H9 (cell line): ENCODE results near the gene SMCHD1. TPM values are rescaled to one million over a fixed set of nuclear protein-coding genes. Genes with fewer than 3 reads are reported as not detected.

ENCODE experiments used
- DNase-seq: peaks from one replicate; pipeline ENCODE4 v3.0.0-alpha.2; 2017
- H2AFZ ChIP-seq: one replicate; pipeline ENCODE4 v1.6.1; 2013; ENCODE audit warnings: mild to moderate bottlenecking, low read length, control low read depth, moderate library complexity
- H2AK5ac ChIP-seq: 2 replicates; pipeline ENCODE4 v1.6.1; 2013; ENCODE audit warnings: low read length, control low read depth, mixed read lengths; ENCODE audit not compliant: insufficient read length
- H2BK120ac ChIP-seq: one replicate; pipeline ENCODE4 v1.6.1; 2013; ENCODE audit warnings: low read depth, mild to moderate bottlenecking, low read length, control low read depth, inconsistent platforms; ENCODE audit not compliant: poor library complexity, severe bottlenecking
- H2BK12ac ChIP-seq: 2 replicates; pipeline ENCODE4 v1.6.1; 2013; ENCODE audit warnings: low read length, control low read depth, mixed read lengths, low read depth; ENCODE audit not compliant: insufficient read length
- H2BK15ac ChIP-seq: 2 replicates; pipeline ENCODE4 v1.6.1; 2013; ENCODE audit warnings: low read depth, low read length, control low read depth
- H2BK20ac ChIP-seq: one replicate; pipeline ENCODE4 v1.6.1; 2013; ENCODE audit warnings: low read depth, mild to moderate bottlenecking, low read length, control low read depth, inconsistent platforms; ENCODE audit not compliant: poor library complexity, severe bottlenecking
- H2BK5ac ChIP-seq: 2 replicates; pipeline ENCODE4 v1.6.1; 2013; ENCODE audit warnings: low read length, control low read depth, mixed read lengths; ENCODE audit not compliant: insufficient read length
- H3K14ac ChIP-seq: 2 replicates; pipeline ENCODE4 v1.6.1; 2013; ENCODE audit warnings: low read length, control low read depth; ENCODE audit not compliant: insufficient read depth
- H3K18ac ChIP-seq: 2 replicates; pipeline ENCODE4 v1.6.1; 2013; ENCODE audit warnings: low read depth, mild to moderate bottlenecking, mixed read lengths, low read length, control low read depth; ENCODE audit not compliant: insufficient read length
- H3K23ac ChIP-seq: 2 replicates; pipeline ENCODE4 v1.6.1; 2013; ENCODE audit warnings: low read length, control low read depth, mixed read lengths, low read depth; ENCODE audit not compliant: insufficient read length
- H3K23me2 ChIP-seq: 2 replicates; pipeline ENCODE4 v1.6.1; 2013; ENCODE audit warnings: low read depth, mild to moderate bottlenecking, mixed read lengths, low read length, control low read depth; ENCODE audit not compliant: insufficient read length, poor library complexity, severe bottlenecking
- H3K27ac ChIP-seq: 2 replicates; pipeline ENCODE4 v1.5.1; 2013; ENCODE audit warnings: low read length, control low read depth, mixed read lengths, low read depth; ENCODE audit not compliant: insufficient read length
- H3K27me3 ChIP-seq: 2 replicates; pipeline ENCODE4 v1.6.1; 2013; ENCODE audit warnings: low read length, control low read depth, inconsistent platforms; ENCODE audit not compliant: insufficient read depth
- H3K4ac ChIP-seq: 2 replicates; pipeline ENCODE4 v1.6.1; 2013; ENCODE audit warnings: low read depth, mild to moderate bottlenecking, control low read depth, inconsistent platforms, low read length, moderate library complexity
- H3K4me1 ChIP-seq: 2 replicates; pipeline ENCODE4 v1.6.1; 2013; ENCODE audit warnings: low read length, control low read depth, inconsistent platforms; ENCODE audit not compliant: insufficient read depth
- H3K4me2 ChIP-seq: 2 replicates; pipeline ENCODE4 v1.6.1; 2013; ENCODE audit warnings: low read length, control low read depth, mixed read lengths; ENCODE audit not compliant: insufficient read length, insufficient read depth
- H3K56ac ChIP-seq: 2 replicates; pipeline ENCODE4 v1.6.1; 2013; ENCODE audit warnings: low read depth, mild to moderate bottlenecking, mixed read lengths, low read length, control low read depth; ENCODE audit not compliant: insufficient read length
- H3K79me1 ChIP-seq: 2 replicates; pipeline ENCODE4 v1.6.1; 2013; ENCODE audit warnings: low read depth, mild to moderate bottlenecking, moderate library complexity, low read length, control low read depth, inconsistent platforms; ENCODE audit not compliant: insufficient read depth, poor library complexity, severe bottlenecking
- H3K79me2 ChIP-seq: 2 replicates; pipeline ENCODE4 v1.6.1; 2013; ENCODE audit warnings: low read length, control low read depth, inconsistent platforms; ENCODE audit not compliant: insufficient read depth
- H3K9ac ChIP-seq: 2 replicates; pipeline ENCODE4 v1.6.1; 2013; ENCODE audit warnings: low read length, control low read depth, mixed read lengths; ENCODE audit not compliant: insufficient read length; ENCODE audit errors: extremely low read depth
- H3K9me3 ChIP-seq: one replicate; pipeline ENCODE4 v1.6.1; 2013; ENCODE audit warnings: low read depth, low read length, inconsistent platforms; ENCODE audit not compliant: control insufficient read depth
- H3T11ph ChIP-seq: one replicate; pipeline ENCODE4 v1.6.1; 2013; ENCODE audit warnings: mild to moderate bottlenecking, low read length, control low read depth, inconsistent platforms
- H4K20me1 ChIP-seq: one replicate; pipeline ENCODE4 v1.6.1; 2013; ENCODE audit not compliant: control insufficient read depth, insufficient read length, insufficient read depth
- H4K5ac ChIP-seq: 2 replicates; pipeline ENCODE4 v1.6.1; 2013; ENCODE audit warnings: low read depth, mild to moderate bottlenecking, mixed read lengths, low read length, control low read depth; ENCODE audit not compliant: insufficient read length
- H4K8ac ChIP-seq: replicated peaks from 2 replicates; pipeline ENCODE4 v1.6.1; 2013; ENCODE audit warnings: low read length, control low read depth, mixed read lengths, low read depth; ENCODE audit not compliant: insufficient read length
- H4K91ac ChIP-seq: 2 replicates; pipeline ENCODE4 v1.6.1; 2013; ENCODE audit warnings: low read depth, mild to moderate bottlenecking, moderate library complexity, mixed read lengths, low read length, control low read depth; ENCODE audit not compliant: insufficient read length
- H3K27ac Mint-ChIP-seq, 3 experiments: 2 replicates in 2 of 3; 3 replicates in 1 of 3; pipeline ENCODE4 v1.8.0; 2020 to 2021; ENCODE audit warnings: mixed read lengths in 3 of 3, mild to moderate bottlenecking in 1 of 3, moderate library complexity in 1 of 3
- H3K27me3 Mint-ChIP-seq: 2 replicates; pipeline ENCODE4 v1.8.0; 2021; ENCODE audit warnings: low read depth, mild to moderate bottlenecking, moderate library complexity, mixed read lengths
- H3K36me3 Mint-ChIP-seq, 3 experiments: 2 replicates in 2 of 3; 3 replicates in 1 of 3; pipeline ENCODE4 v1.8.0; 2020 to 2021; ENCODE audit warnings: low read depth in 3 of 3, mixed read lengths in 3 of 3; ENCODE audit not compliant: insufficient read depth in 1 of 3
- H3K4me1 Mint-ChIP-seq, 2 experiments: 2 replicates each; pipeline ENCODE4 v1.8.0; 2020; ENCODE audit warnings: mixed read lengths in 2 of 2
- H3K4me3 Mint-ChIP-seq, 2 experiments: 2 replicates in 1 of 2; 3 replicates in 1 of 2; pipeline ENCODE4 v1.8.0; 2020 to 2021; ENCODE audit warnings: mild to moderate bottlenecking in 2 of 2, mixed read lengths in 2 of 2, moderate library complexity in 1 of 2
- H3K9me3 Mint-ChIP-seq, 2 experiments: 2 replicates in 1 of 2; 3 replicates in 1 of 2; pipeline ENCODE4 v1.8.0; 2020; ENCODE audit warnings: mild to moderate bottlenecking in 2 of 2, mixed read lengths in 2 of 2, moderate library complexity in 1 of 2
- CTCF ChIP-seq: fragments of 200-600 bp; sonication (generic); conservative IDR thresholded peaks from 3 replicates; pipeline ENCODE4 v1.8.0; 2021; ENCODE audit warnings: antibody characterized with exemption, mild to moderate bottlenecking
- WGBS: extraction: QIAGEN DNeasy Blood & Tissue Kit; methylation state at CpG from one replicate; pipeline ENCODE4 v1.1.7; 2013; ENCODE audit warnings: missing lambda C conversion rate, low lambda C conversion rate, mixed read lengths; ENCODE audit not compliant: insufficient read length; ENCODE audit errors: extremely low coverage; 5-methylcytosine and 5-hydroxymethylcytosine counted together
- total RNA-seq: library from RNA; stranded (reverse); gene quantifications from 2 replicates; pipeline ENCODE4 v1.2.1, GENCODE V29; 2021

Gene SMCHD1
- total RNA-seq, 1 experiment from 2014 or later: 53.5 TPM

GRCh38 chr18:2847317-2848246 is 192.1 kb downstream of the SMCHD1 start:
- Mint-ChIP-seq H3K27me3 (peaks cover 69% of the 10 kb centered on the region), H3K27ac (no peak overlapping the region), H3K9me3 (no peaks in the 10 kb centered on the region), H3K4me1 (peaks cover 14 to 16% of the 10 kb centered on the region in 2 experiments), H3K36me3 (no peaks in the 10 kb centered on the region), H3K4me3 (peak overlapping the region; percentile 82 to 94)
- no peaks in the 10 kb centered on the region for H4K20me1 ChIP-seq
- no peak overlapping the region for H2BK12ac ChIP-seq
- no peaks in the 10 kb centered on the region for H3K79me1 ChIP-seq
- H2BK20ac ChIP-seq: no peak overlapping the region
- H3K23ac ChIP-seq: no peak overlapping the region
- H2BK15ac ChIP-seq: no peak overlapping the region
- no peak overlapping the region for H2AK5ac ChIP-seq
- H3K9ac ChIP-seq: no peak overlapping the region
- no peak overlapping the region for H2BK120ac ChIP-seq
- WGBS: no CpG with 5 or more reads among the region's 80 CpGs
- H3K4ac ChIP-seq: no peak overlapping the region
- H3K14ac ChIP-seq: no peak overlapping the region
- H3K23me2 ChIP-seq: peaks cover 7% of the 10 kb centered on the region
- H2BK5ac ChIP-seq: no peak overlapping the region
- no peak for TF ChIP-seq CTCF
- H3T11ph ChIP-seq: no peak overlapping the region
- no peak overlapping the region for H3K56ac ChIP-seq
- H3K79me2 ChIP-seq: no peaks in the 10 kb centered on the region
- no peaks in the 10 kb centered on the region for H3K4me1 ChIP-seq
- no peak overlapping the region for H4K8ac ChIP-seq
- no peak overlapping the region for H4K5ac ChIP-seq
- DNase-seq: peak; percentile 56
- no peak overlapping the region for H3K18ac ChIP-seq
- H3K4me2 ChIP-seq: peak overlapping the region; percentile 46
- no peak overlapping the region for H2AFZ ChIP-seq
- H4K91ac ChIP-seq: no peak overlapping the region
- peaks cover 37% of the 10 kb centered on the region; the same call in 1 of the 2 replicates for H3K27me3 ChIP-seq
- no peak overlapping the region for H3K27ac ChIP-seq
- H3K9me3 ChIP-seq: no peaks in the 10 kb centered on the region
